GM18502 (cell line): ENCODE measurements around the gene NMUR2.
A peak's percentile ranks its signal among the peaks of the same experiment; 100 is the strongest.

Experiments used
- ATAC-seq: cut with Tn5 transposase; IDR thresholded peaks from one replicate; pipeline ENCODE4 v1.9.1; 2021; ENCODE audit warnings: mild to moderate bottlenecking; ENCODE audit not compliant: unreplicated experiment, poor library complexity

NMUR2 gene

GRCh38 chr5:152405145-152405544 is at the start of gene NMUR2:
NMUR2 (minus strand) TSS chr5:152405279; CDS start chr5:152405113, 166 bp downstream.
- ATAC-seq = no peak

- ATAC-seq = no peak
Observed at GRCh38 chr5:152443935-152444334, 38.9 kb upstream of the NMUR2 start.

- ATAC-seq = no peak
Observed at GRCh38 chr5:152439791-152440190, 34.7 kb upstream of the NMUR2 start.

- no peak for ATAC-seq
Observed at GRCh38 chr5:152437866-152438265, 32.8 kb upstream of the NMUR2 start.

GRCh38 chr5:152427721-152428120 is 22.6 kb upstream of the NMUR2 start:
- ATAC-seq = no peak

- ATAC-seq = no peak
Observed at GRCh38 chr5:152425083-152425482, 20.0 kb upstream of the NMUR2 start.

- ATAC-seq = no peak
Observed at GRCh38 chr5:152424501-152424900, 19.4 kb upstream of the NMUR2 start.

- no peak for ATAC-seq
Observed at GRCh38 chr5:152422081-152422480, 17.0 kb upstream of the NMUR2 start.

- ATAC-seq = no peak
Observed at GRCh38 chr5:152412129-152412528, 7.0 kb upstream of the NMUR2 start.

GRCh38 chr5:152406082-152406481 is 1.0 kb upstream of the NMUR2 start:
- ATAC-seq = no peak

GRCh38 chr5:152404494-152404893 is 585 bp downstream of the NMUR2 start:
- no peak for ATAC-seq

- no peak for ATAC-seq
Observed at GRCh38 chr5:152403046-152403445, 2.0 kb downstream of the NMUR2 start.

- no peak for ATAC-seq
Observed at GRCh38 chr5:152400846-152401245, 4.2 kb downstream of the NMUR2 start.

GRCh38 chr5:152397581-152397980 is 7.5 kb downstream of the NMUR2 start:
- ATAC-seq = peak; percentile 66

- no peak for ATAC-seq
Observed at GRCh38 chr5:152393441-152393840, 11.6 kb downstream of the NMUR2 start.

GRCh38 chr5:152389208-152389849 is 15.8 kb downstream of the NMUR2 start:
- ATAC-seq = no peak

GRCh38 chr5:152388610-152389009 is 16.5 kb downstream of the NMUR2 start:
- ATAC-seq = no peak

- ATAC-seq = no peak
Observed at GRCh38 chr5:152380415-152381123, 24.5 kb downstream of the NMUR2 start.

GRCh38 chr5:152379331-152379730 is 25.7 kb downstream of the NMUR2 start:
- no peak for ATAC-seq

GRCh38 chr5:152378730-152379129 is 26.3 kb downstream of the NMUR2 start:
- ATAC-seq = no peak

- no peak for ATAC-seq
Observed at GRCh38 chr5:152376886-152377285, 28.2 kb downstream of the NMUR2 start.

- ATAC-seq = no peak
Observed at GRCh38 chr5:152374711-152375275, 30.3 kb downstream of the NMUR2 start.
